Nephron (organoid): ENCODE data around the gene RAP1GAP2.

ENCODE experiments used
- H3K27ac Mint-ChIP-seq, 3 experiments: 2 replicates each; pipeline ENCODE4 v1.8.0; 2020; ENCODE audit warnings: mixed read lengths in 3 of 3, mild to moderate bottlenecking in 2 of 3, moderate library complexity in 1 of 3
- H3K27me3 Mint-ChIP-seq: 2 replicates; pipeline ENCODE4 v1.8.0; 2021; ENCODE audit warnings: low read depth, mild to moderate bottlenecking, moderate library complexity, mixed read lengths
- H3K36me3 Mint-ChIP-seq: 2 replicates; pipeline ENCODE4 v1.8.0; 2020; ENCODE audit warnings: low read depth, mixed read lengths
- H3K4me1 Mint-ChIP-seq: 2 replicates; pipeline ENCODE4 v1.8.0; 2020; ENCODE audit warnings: mixed read lengths
- H3K4me3 Mint-ChIP-seq, 3 experiments: 2 replicates each; pipeline ENCODE4 v1.8.0; 2020; ENCODE audit warnings: mild to moderate bottlenecking in 3 of 3, mixed read lengths in 3 of 3, moderate library complexity in 2 of 3
- H3K9me3 Mint-ChIP-seq: 2 replicates; pipeline ENCODE4 v1.8.0; 2020; ENCODE audit warnings: mixed read lengths
- TF ChIP-seq, protein P1 (sequence below), 3 experiments: fragments of 200-600 bp; sonication (generic); IDR thresholded peaks; one replicate each; pipeline ENCODE4 v1.5.0; 2021; ENCODE audit warnings: antibody characterized with exemption in 3 of 3; ENCODE audit not compliant: unreplicated experiment in 3 of 3

The RAP1GAP2 gene

DNA sequence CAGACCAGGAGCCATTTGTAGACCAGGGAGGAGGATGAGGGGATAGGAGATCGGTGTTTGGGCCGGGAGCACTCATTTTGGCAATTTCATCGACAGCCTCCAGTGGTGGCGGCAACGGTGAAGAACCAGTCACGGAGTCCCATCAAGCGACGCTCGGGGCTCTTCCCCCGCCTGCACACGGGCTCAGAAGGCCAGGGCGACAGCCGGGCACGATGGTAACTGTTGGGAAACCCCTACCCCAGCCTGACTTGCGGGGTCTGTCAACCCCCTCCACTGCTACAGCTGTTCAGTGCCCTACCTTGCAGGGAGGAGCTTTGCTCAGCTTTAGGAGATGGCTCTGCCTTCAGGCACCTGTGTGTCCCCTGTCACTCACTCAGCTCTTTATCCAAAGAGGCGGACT, 224.1 kb downstream of the RAP1GAP2 start:
- peaks cover 9% of the 10 kb centered on the region for H3K27me3 Mint-ChIP-seq

DNA sequence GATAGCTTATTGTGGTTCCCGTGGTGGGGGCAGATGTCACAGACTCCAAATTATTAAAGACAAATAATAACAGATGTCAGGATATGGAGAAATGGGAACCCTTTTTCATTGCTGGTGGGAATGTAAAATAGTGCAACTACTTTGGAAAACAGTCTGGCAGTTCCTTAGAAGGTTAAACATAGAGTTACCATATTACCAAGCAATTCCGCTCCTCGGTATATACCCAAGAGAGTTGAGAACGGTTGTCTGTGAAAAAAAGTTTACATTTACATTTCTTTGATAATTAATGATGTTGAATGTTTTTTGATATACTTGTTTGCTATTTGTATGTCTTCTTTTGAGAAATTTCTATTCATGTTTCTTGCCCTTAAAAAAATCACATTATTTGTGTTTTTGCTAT, 226.0 kb downstream of the RAP1GAP2 start:
- Mint-ChIP-seq H3K4me3 (no peak overlapping the region), H3K27me3 (peaks cover 11% of the 10 kb centered on the region), H3K9me3 (peaks cover 27% of the 10 kb centered on the region), H3K4me1 (no peaks in the 10 kb centered on the region), H3K36me3 (peaks cover 35% of the 10 kb centered on the region), H3K27ac (no peak overlapping the region)
- TF ChIP-seq, protein P1, sequence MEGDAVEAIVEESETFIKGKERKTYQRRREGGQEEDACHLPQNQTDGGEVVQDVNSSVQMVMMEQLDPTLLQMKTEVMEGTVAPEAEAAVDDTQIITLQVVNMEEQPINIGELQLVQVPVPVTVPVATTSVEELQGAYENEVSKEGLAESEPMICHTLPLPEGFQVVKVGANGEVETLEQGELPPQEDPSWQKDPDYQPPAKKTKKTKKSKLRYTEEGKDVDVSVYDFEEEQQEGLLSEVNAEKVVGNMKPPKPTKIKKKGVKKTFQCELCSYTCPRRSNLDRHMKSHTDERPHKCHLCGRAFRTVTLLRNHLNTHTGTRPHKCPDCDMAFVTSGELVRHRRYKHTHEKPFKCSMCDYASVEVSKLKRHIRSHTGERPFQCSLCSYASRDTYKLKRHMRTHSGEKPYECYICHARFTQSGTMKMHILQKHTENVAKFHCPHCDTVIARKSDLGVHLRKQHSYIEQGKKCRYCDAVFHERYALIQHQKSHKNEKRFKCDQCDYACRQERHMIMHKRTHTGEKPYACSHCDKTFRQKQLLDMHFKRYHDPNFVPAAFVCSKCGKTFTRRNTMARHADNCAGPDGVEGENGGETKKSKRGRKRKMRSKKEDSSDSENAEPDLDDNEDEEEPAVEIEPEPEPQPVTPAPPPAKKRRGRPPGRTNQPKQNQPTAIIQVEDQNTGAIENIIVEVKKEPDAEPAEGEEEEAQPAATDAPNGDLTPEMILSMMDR (IDR thresholded peaks at IDR 0.05; ENCODE audit: unreplicated experiment in 3 of 3) = no peak

More for the DNA sequence above, 224.1 kb downstream of the RAP1GAP2 start:
- TF ChIP-seq, protein P1 (IDR thresholded peaks at IDR 0.05; ENCODE audit: unreplicated experiment in 3 of 3) = no peak
- no peaks in the 10 kb centered on the region for H3K4me1 Mint-ChIP-seq
- peaks cover 27% of the 10 kb centered on the region for H3K9me3 Mint-ChIP-seq
- H3K36me3 Mint-ChIP-seq = peaks cover 35% of the 10 kb centered on the region
- H3K27ac Mint-ChIP-seq = no peak overlapping the region
- no peak overlapping the region for H3K4me3 Mint-ChIP-seq

DNA sequence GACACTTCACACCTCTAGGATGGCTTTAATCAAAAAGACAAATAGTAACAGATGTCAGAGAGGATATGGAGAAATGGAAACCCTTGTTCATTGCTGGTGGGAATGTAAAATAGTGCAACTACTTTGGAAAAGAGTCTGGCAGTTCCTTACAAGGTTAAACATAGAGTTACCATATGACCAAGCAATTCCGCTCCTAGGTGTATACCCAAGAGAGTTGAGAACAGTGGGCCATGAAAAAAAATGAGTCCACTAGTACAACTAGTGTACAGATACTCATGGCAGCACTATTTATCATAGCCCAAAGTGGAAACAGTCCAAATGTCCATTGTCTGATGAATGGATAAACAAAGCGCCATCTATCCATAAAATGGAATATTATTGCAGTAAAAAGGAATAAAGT, 228.1 kb downstream of the RAP1GAP2 start:
- Mint-ChIP-seq H3K27me3 (peaks cover 13% of the 10 kb centered on the region), H3K27ac (no peak overlapping the region), H3K4me3 (no peak overlapping the region), H3K9me3 (peaks cover 27% of the 10 kb centered on the region), H3K36me3 (peaks cover 35% of the 10 kb centered on the region), H3K4me1 (no peaks in the 10 kb centered on the region)
- TF ChIP-seq, protein P1 (IDR thresholded peaks at IDR 0.05; ENCODE audit: unreplicated experiment in 3 of 3) = no peak

DNA sequence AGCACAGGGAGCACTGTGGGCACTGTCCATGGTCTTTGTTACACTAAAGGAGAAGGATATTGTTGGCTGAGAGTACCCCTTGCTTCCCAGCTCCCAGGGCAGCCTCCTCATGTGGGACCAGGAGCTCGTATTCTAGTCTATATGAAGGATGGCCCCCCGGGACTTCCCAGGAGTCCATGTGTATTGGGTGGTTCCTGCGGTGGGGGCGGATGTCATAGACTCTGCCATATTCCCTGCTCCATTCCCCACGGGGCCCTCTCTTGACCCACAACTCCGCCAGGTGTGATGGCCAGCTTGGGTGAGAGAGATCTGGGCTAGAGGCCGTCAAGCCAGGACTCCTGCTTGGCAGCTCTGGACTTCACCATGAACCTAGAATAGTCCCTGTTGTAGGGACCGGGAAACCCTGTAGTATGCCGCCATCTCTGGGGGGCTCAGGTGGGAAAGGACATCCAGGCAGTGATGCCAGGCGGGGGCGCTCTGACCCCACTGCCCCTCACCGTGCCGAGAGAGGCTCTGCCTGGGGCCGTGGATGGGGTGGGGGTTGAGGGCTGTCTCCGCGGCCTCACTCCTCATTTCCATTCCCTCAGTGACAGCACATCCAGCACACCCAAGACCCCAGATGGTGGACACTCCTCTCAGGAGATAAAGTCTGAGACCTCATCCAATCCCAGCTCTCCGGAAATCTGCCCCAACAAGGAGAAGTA, 229.3 kb downstream of the RAP1GAP2 start:
- Mint-ChIP-seq H3K9me3 (peaks cover 27% of the 10 kb centered on the region), H3K36me3 (peaks cover 35% of the 10 kb centered on the region), H3K4me3 (no peak overlapping the region), H3K27me3 (peaks cover 13% of the 10 kb centered on the region), H3K27ac (no peak overlapping the region), H3K4me1 (no peaks in the 10 kb centered on the region)
- TF ChIP-seq, protein P1 (IDR thresholded peaks at IDR 0.05; ENCODE audit: unreplicated experiment in 3 of 3) = no peak

DNA sequence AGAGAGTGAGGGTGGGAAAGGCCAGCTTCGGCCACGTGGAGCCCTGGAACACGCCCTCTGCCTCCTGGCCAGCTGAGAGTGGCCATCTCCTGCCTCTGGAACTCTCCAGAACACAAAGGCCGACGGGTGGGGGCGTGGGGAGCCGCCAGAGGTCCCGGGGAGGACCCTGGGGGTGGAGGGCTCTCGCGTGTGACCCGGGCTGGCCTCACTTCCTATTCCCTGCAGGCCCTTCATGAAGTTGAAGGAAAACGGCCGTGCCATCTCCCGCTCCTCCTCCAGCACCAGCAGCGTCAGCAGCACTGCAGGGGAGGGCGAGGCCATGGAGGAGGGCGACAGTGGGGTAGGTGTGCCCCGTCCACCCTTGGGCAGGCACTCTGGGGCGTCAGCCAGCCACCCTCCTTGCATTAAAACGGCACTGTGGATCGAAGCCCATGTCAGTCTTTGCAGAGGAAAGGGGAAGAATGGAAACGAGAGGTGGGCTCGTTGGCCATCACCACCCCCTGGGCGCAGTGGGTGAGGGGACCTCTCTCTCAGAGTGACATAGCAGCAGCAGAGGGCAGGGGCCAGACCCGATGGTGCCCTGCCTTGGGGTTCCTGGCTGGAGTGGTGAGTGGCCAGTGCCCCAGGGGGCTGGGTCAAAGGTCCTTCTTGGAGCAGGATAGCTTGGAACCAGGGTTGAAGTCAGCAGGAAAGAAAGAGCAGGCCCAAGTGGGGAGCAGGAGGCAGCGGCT, 230.1 kb downstream of the RAP1GAP2 start:
- H3K9me3 Mint-ChIP-seq = peaks cover 24% of the 10 kb centered on the region
- H3K4me1 Mint-ChIP-seq = no peaks in the 10 kb centered on the region
- H3K4me3 Mint-ChIP-seq = no peak overlapping the region
- peaks cover 9% of the 10 kb centered on the region for H3K27me3 Mint-ChIP-seq
- H3K27ac Mint-ChIP-seq = no peak overlapping the region
- TF ChIP-seq, protein P1 (IDR thresholded peaks at IDR 0.05; ENCODE audit: unreplicated experiment in 3 of 3) = no peak
- peaks cover 28% of the 10 kb centered on the region for H3K36me3 Mint-ChIP-seq
